NCI-H187 treated with DMSO at 0.1 percent for 48 hours (cell line): ENCODE measurements around the gene SLC8A2.
"Not testable (repeated sequence)": the region's sequence is repeated elsewhere in the genome, so short reads cannot be mapped to it uniquely, and the experiment has no call there.

Experiments
- DNase-seq: peaks from one replicate; lab custom pipeline; 2025; lab: John Stamatoyannopoulos, UW

Gene SLC8A2

DNA sequence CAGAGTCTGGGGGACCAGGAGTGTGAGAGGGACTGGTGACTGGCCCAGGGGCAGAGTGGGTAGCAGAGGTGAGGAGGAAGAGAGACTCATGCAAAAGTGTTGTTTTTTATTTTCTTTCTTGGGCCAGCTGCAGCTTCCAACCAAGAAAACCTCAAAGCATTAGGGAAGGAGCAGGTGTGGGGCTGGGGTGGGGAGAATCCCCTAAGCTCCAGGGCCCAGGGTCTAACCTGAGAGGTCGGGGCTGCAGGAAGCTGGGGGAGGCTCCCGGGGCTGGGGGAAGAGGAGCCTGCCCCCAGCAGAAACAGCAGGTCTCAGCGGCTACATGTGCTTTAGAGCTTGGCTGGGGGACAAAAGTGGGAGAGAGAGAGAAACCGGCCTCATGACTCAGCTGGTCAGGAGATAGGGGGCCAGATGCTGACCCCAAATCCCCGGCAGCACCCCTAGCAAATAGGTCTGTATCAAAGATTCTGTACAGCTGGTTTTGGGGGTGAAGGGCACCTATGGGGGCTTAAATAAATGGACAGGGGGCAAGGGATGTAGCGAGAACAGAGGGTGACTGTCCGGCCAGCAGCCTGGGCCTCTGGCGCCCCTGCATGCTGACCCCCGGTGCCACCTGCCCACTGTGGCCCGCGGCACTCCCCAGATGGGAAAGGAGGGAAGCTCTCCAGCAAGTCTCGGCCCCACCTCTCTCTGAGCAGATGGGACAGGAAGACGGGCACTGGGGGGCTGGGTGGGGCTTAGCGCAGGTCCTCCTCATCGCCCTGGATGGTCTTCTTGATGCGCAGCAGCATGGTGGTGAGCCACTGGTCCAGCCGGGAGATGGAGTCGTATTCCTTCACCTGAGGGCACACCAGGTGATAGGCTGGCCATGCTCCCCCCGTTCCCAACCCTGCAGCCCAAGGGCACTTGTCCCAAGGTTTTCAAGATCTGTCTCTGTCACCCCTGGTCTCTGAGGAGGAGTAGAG, 16.1 kb upstream of the SLC8A2 start:
- DNase-seq: no peak

DNA sequence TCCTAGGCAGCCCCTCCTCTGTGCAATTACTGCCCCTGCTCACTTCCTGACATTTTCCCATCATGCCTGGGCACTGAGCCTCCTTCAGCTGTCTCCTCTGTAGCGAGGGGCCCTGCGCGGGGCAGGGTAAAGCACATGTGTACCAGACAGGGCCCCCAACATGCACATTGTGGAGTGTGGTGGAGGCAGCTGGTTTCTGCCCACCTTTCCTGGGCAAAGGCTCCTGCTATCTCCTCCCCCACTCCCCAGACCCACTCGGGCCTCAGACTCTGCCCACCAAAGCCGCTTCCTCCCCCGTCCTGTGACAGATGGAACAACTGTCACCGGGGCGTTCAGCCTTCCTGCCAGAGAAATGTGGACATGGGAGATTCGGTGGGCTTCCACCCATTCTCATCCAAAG, 15.2 kb upstream of the SLC8A2 start:
- no peak for DNase-seq

DNA sequence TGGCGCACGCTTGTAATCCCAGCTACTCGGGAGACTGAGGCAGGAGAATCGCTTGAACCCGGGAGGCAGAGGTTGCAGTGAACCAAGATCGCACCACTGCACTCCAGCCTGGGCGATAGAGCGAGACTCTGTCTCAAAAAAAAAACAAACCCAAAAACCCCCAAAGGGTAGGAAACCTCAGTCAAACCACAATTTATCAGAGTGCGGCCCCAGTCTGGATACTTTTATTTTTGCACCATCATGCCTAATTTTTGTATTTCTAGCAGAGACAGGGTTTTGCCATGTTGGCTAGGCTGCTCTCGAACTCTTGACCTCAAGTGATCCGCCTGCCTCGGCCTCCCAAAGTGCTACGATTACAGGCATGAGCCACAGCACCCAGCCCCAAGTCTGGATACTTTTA, 14.5 kb upstream of the SLC8A2 start:
- DNase-seq: not testable (repeated sequence)

DNA sequence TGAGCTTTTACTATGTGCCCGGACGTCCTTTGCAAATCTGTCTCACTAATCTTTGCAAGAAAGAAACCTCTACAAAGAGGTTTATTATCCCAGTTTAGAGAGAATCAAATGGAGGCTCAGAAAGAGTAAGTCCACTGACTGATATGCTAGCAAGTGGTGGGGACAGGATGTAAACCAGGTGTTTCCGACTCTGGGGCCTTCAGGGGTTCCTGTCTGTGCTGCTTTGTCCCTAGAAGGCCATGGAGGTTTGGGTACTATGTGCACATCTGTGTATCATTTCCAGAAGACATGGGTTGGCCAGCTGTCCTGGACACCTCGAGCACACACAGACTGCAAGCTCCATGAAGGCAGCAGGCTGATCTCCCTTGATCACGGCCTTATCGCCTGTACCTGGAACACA, 13.5 kb upstream of the SLC8A2 start:
- DNase-seq: no peak

DNA sequence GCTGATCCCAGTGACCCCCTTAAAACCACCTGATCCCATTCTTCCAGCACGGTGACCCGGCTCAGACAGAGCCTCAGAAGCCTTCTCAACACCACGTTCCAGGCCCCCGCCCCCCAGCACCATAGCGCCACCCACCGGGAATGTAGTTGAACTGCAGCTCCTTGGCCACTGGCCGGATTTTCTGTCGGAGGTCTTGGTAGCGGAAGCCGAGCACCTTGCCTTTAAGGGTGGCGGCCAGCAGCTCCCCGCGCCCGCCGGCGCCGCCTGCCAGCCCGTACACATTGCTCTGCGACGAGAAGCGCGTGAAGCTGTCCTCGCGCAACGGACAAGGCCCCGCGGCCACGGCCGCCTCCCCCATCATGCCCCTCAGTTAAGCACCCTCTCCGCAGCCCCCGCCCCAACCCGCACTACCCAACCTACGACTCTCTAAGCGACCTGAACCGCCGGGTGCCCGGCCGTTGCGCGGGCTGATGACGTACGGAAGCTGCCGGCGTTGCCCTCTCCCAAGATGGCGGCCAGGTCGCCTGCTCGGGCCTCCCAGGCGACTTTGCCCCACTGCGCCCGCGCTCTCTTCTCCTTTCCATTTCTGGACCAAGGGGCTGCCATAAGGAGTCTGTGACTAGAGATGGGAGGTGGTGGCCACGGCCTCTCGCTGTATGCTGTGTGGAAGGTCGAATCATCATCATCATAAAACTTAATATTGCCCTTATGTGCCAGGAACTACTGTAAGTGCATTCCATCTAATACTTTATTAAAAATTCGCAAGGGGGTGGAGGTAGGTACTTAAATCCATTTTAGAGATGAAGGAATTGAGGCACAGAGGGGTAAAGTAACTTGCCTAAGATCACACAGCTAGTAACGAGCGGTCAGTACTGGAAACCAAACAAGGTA, 12.4 kb upstream of the SLC8A2 start, which contains the start of gene KPTN:
KPTN (minus strand) TSS at position 420 of the 891 bp plus-strand sequence; CDS start at position 361, 59 bp downstream.
- peak; percentile 66 for DNase-seq

DNA sequence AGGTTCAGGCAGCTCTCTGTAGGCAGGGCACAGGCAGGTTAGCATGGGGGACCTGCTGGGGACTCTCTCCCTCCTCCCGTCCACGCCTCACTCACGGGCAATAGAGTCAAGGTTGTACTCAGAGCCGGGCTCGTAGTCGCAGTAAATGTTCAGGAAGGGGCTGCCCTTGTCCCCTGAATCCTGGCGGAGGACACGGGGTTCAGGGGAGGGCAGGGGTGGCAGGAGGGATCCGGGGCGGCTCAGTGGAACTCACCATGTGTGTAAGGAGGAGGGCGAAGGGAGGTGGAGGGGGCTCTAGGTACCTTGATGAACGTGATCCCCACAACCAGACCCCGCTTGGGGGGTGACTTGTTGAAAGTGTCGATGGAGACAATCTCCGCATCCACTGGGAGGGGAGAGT, 11.5 kb upstream of the SLC8A2 start:
- no peak for DNase-seq

DNA sequence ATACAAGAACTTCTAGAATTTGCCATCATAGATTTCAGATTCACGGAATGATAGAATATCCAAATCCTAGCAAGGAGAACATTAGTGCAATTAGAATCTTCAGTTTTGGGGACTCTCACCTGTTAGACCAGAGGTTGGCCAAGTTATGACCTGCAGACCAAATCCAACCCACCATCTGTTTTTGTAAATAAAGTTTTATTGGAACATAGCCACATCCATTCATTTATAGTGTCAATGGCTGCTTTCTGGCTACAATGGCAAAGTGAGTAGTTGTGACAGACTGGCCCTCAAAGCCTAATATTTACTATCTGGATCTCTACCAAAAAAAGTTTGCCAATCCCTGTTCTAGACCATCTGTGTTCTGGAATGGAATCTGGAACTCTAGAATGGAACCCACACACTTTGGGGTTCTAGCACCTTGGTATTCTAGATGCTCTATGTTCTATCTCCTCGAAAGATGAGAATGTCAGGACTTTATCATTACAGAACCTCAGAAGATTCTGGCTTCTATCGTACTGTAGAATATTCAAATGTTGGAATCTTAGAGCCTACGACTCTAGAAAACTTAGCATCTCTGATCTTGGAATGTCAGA, 9.9 kb upstream of the SLC8A2 start:
- no peak for DNase-seq

DNA sequence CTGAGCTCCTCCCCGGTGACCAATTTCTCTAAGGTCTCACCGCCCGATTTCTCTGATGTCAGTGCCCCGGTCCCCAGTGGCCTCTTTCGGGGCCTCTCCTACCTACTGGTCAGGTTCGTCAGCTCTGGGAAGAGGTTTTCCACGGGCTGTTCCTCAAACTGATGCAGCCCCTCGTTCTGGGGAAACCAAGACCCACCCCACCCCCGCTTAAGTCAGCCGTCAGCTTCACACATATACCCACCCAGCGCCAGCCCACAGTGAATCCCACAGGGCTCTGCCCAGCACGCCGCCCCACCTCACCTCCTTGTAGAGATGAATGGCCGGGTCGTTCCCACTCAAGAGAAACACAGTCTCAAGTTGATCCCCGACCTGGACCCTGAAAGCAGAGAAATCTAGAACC, 9.0 kb upstream of the SLC8A2 start:
- DNase-seq: no peak

DNA sequence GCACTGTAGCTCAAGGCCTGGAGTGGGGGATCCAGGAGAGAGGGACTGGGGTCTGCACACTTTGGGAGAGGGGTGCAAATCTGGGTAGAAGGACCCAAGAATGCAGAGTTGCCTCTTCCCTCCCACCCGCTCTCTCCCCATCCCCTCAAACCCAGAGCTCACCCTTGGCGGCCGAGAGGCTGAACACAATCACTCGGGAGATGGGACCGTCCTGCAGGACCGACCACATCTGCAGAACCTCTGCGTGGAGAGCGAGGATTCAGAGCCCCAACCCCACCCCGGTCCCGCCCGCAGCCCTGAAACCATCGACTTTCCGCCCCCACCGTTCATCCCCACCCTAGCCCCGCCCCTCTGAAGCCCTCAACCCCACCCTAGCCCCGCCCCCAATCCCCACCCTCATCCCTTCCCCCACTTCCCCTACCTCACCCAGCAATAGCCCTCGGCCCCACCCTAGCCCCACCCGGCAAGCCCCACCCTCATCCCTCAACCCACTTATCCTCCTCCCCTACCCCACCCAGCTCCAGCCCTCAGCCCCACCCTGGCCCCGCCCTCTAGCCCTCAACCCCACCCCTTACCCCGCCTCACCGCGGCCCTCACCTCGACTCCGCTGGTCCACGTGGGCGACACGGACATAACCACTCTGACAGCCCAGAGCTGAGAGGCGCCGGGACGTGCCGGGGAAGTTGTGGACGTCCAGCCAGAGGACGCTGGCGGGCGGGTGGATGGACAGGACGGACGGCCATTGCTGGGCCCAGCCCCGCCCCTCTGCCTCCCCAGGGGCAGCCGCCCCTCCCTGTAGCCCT, 8.2 kb upstream of the SLC8A2 start:
- no peak for DNase-seq

DNA sequence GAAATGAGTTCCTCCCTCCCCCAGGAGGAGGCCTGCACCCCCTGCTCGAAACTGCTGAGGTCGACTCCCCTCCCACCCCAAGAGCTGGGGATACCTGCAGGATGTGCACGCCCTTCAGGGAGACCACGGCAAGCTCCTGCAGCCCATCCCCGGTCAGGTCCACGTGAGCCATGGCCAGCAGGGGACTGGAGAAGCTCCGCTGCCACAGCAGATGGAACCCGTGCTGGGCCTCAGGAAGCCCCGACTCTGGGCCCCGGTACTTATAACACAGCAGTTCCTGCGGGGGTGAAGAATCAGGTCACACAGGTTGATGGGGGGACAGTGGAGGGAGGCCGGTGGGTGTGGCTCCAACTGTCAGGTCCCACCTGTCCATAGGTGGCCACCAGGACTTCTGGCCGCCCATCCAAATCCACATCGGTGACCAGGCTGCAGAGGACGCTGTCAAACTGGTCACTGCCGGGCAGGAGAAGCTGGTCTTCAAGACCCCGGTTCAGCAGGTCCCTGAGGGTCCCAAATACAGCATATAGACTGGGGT, 4.8 kb upstream of the SLC8A2 start:
- no peak for DNase-seq

DNA sequence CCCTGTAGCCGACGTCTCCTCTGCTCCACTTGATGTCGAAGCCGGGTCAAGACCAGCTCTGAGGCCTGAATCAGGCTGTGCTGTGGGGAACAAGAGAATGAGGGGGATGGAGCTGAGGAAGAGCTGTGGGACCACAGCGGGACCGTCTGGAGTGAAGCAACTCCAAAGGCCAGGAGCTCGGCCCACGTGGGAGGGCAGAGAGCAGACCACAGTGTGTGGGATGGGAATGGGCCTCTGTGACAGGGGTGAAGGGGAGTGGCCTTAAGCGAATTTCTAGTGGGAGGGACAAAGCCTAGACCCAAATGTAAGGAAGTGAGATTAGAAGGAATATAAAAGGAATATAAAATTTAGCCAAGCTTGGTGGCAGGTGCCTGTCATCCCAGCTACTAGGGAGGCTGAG, 3.8 kb upstream of the SLC8A2 start:
- no peak for DNase-seq

DNA sequence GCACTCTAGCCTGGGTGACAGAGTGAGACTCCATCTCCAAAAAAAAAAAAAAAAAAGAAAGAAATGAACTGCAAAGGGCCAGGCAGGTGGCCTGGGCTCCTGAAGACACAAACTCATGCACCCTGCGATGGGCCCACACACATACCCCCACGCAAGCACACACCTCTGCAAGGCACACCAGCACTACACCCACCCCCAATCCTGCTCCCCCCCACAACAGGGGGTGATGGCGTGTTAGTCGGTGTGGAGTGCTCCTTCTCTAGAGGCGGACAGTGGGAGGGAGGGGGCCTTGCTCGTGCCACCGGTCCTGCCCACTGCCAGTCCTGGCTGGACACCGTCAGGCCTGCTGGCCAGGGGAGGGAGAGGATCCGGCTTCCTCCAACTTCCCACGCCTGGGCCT, 1.6 kb upstream of the SLC8A2 start:
- DNase-seq: no peak

DNA sequence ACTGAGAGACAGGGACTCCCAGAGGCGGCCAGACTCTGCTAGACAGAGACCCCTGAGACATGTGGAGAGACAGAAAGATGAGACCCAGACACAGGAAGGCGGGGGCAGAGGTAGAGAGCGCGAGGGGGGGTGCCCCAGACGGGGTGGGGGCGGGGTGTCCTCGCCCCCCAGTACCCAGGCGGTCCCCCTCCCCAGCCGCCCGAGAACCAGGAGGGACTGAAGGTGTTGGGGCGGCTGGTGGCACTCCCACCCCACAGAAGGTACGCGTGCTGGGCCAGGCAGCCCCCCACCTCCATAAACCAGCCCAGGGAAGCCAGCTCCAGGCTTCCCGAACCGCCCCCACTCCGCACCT, 336 bp downstream of the SLC8A2 start:
- DNase-seq: no peak

DNA sequence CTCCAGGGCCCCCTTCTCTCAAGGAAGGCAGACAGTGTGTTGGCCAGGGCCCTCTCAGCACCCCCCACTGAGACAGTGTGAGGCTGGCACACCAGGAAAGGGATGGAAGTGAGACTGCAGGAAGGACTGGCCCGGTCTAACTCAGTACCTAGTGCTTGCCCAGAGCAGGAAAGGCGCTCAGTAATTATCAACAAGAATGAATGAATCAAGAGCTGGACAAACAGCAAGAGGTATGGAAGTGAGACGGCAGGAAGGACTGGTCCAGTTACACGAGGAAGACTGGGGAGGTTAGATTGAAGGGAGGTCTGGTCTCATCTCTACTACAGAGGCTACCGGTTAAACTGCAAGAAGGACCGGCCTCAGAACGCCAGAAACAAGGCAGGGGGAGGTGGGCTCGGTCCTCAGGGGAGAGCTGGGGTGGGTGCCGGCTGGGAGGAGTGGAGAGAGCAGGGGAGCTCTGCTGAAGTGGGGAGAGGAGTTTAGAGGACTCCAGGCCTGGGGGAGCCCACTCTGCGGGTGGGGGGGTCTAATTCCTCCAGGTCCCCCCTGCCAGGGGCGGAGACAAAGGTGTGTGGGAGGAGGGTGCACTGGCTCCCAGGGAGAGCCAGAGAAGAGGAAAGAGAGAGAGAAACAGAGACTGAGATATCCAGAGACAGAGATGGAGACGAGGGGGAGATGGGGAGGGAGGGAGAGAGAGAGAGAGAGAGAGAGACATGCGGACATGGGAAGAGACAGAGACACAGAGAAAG, 1.1 kb downstream of the SLC8A2 start:
- no peak for DNase-seq

DNA sequence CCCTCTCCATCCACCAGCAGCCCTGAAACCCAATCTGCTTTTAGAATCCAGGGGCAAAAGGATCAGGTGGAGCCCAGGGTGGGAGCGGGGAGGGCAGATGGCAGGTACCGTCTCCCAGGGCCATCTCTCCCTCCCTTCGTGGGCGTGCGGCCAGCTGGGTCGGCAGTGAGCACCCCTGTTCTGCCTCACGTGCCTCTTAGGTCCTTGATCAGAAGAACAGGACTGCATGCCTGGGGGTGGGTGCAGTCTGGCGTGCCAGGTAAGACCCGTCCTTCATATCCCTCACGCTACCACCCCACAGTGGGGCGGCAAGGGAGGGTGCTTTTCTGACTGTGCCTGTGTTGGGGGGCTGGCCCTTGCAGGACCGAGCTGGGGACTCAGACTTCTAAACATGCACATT, 2.0 kb downstream of the SLC8A2 start:
- DNase-seq: no peak

DNA sequence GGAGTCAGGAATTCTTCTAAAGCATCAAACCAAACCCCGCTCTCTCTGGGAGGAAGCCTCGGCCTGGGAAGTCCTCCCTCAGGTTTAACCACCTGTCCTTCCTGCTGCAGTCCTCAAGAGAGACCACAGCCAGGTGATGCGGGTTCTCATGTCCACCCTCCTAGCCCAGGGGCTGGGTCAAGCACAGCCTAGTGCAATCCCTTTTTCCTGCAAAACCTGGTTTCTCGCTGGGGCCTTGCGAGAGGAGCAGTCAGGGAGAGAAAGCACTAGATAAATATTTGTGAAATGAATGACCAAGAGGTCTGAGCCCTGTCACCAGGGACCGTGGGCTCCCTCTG, 2.4 kb downstream of the SLC8A2 start:
- no peak for DNase-seq

DNA sequence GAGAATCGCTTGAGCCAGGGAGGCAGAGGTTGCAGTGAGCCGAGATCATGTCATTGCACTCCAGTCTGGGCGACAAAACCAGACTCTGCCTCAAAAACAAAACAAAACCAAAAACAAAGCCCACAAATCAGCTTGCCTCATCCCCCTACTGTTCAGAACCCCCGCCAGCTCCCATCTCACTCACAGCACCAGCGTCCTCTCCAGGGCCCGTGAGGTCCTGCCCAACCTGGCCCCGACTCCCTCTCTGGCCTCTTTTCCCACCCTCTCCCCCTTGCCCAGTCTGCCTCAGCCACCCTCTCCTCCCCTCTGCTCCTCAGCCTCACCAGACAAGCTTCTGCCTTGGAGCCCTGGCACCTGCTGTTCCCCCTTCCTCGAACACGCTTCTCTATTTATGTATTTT, 3.8 kb downstream of the SLC8A2 start:
- no peak for DNase-seq

DNA sequence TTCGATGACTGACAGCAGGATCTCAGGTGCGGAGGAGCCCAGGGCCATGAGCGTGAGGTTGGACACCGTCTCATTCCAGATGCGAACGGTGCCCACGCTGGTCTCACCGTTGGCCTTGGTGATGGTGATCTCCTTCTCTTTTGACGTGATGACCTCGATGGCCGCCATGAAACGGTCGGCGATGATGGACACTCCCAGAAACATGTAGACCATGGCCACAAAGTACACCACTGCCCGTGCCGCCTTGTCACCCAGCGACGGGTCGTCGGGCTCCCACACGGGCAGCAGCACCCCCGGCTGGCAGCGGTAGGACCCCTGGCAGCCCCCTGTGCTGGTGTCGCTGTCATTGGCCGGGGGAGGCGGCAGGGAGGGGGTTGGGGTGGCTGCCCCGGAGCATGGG, 5.7 kb downstream of the SLC8A2 start:
- no peak for DNase-seq

DNA sequence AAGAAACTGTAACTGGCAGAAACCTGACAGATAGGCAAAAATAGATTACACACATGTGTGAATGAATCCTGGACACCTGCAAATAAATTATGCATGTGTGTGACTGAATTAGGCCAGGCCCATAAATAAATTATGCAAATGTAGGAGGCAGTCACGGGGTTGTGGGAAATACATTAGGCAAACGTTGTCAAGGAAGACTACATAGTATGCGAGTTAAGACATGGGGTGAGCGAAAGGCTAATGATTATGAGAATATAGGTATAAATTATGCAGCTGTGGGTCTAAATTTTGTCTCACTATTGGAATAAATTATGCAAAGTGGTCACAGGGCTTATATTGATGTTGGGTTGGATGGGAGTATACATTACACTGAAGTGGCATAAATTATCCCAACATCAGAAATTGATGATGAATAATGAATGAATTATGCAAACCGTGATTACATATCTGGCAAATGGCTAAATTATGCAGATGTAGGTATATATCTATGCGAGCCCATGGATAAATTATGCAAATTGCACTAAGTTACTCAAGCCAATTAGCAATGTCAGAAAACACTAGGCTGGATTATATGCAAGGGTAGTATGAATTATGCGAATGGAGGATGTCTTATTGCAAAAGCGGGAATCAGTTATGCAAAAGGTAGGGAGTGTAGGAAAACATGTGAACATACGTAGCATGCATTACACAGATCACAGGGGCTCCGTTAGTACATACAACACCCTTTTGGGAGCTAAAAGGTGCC, 6.8 kb downstream of the SLC8A2 start:
- no peak for DNase-seq

DNA sequence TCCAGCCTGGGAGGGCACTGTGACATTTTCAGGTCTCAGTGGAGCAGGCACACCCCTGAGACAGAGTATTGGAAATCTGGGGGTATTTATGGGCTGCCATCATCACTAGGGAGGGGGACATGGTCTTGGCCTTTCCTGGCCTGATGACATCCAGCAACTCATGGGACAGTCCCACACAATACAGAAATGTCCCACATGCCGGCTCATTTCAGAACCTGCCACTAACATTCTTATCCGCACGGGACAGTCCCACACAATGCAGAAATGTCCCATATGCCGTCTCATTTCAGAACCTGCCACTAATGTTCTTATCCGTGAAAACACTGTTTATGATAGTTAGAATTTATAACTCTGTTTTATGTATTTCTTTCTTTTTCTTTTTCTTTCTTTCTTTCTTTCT, 9.8 kb downstream of the SLC8A2 start:
- no peak for DNase-seq
